ENCODE data around the gene SSMEM1. TPM values are rescaled to one million over a fixed set of nuclear protein-coding genes. Genes with fewer than 3 reads are reported as not detected.

Gene SSMEM1
- not detected for total RNA-seq

DNA sequence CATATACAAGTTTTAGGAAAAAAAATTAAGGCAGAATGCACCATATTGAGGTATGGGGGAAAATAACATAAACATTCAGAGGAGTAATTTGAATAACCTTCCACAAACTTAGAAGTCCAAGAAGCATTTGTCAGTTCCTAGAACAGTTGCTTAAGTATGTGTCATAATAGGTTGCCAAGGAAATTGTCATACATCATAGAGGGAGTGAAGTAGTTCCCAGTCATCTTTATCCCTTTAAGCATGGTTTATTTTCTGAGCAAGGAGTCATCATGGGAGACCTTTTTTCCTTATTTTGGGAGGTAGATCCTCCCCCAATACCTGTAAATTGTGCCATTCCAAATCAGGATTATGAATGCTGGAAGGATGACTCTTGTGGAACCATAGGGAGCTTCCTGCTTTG lies at the start of gene SSMEM1:
Gene SSMEM1, plus strand, starts transcription at position 219 of the 400 bp plus-strand sequence. Its CDS starts 51 bp downstream, at position 270.
- Histone ChIP-seq H3K4me1 (peaks cover 0 to 7% of the 10 kb centered on the region in 2 donors), H3K9me3 (no peaks in the 10 kb centered on the region), H3K4me3 (replicated peaks in 1 of 3) (no peak within 1 kb of the TSS), H3K36me3 (no peaks in the 10 kb centered on the region), H3K27ac (no peak within 1 kb of the TSS), H3K27me3 (no peaks in the 10 kb centered on the region)
- no peak for DNase-seq
- intact Hi-C loops (cut with DNase I), result loop anchor here (10.0 kb wide), 1 partner anchor 133 kb away; the partner anchor contains the start of gene KLHDC10
- no peak for TF ChIP-seq CTCF (IDR thresholded peaks at IDR 0.05)
- TF ChIP-seq POLR2A (IDR thresholded peaks at IDR 0.05), result no peak

- DNase-seq, result no peak
- no peak overlapping the region for H3K4me3 ChIP-seq (replicated peaks in 1 of 3)
- no peak for TF ChIP-seq CTCF (IDR thresholded peaks at IDR 0.05)
- no peak for TF ChIP-seq POLR2A (IDR thresholded peaks at IDR 0.05)
- no peaks in the 10 kb centered on the region for H3K36me3 ChIP-seq
- H3K9me3 ChIP-seq, result no peaks in the 10 kb centered on the region
- WGBS, 2 donors, result 85 to 90% methylated on average over 2 of the region's 2 CpGs
- intact Hi-C loops (cut with DNase I), result no loop called here
- peak overlapping the region in 2 of 3 donors; percentile 11 to 17 for H3K27ac ChIP-seq
- H3K4me1 ChIP-seq, result peaks cover 12 to 16% of the 10 kb centered on the region in 2 donors
- no peaks in the 10 kb centered on the region for H3K27me3 ChIP-seq
Observed at GRCh38 chr7:130160023-130160422, 47.6 kb upstream of the SSMEM1 start.

DNA sequence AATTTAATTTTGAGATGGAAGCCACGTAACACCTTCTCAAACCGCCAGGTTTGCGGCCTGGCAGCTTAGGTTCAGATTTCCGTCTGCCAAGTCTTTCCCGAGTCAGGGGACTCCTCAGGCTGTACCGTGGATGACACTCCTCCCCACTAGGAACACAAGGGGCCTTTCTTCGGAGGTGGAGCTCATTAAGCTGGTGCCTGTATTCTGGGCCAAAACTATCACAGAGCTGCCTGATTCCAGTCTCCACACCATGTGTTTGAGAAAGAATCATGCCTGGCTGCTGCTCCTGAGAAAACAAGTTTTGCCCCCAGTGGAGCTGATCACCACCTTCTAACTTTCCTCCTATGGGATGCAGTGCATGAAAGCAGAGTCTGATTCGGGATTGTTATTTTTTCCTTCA lies 47.2 kb upstream of the SSMEM1 start:
- Histone ChIP-seq H3K27ac (peak overlapping the region in 2 of 3 donors; percentile 17 to 64), H3K4me3 (replicated peaks in 1 of 3) (no peak overlapping the region), H3K27me3 (no peaks in the 10 kb centered on the region), H3K36me3 (no peaks in the 10 kb centered on the region), H3K9me3 (no peaks in the 10 kb centered on the region), H3K4me1 (peaks cover 12 to 16% of the 10 kb centered on the region in 2 donors)
- intact Hi-C loops (cut with DNase I), result no loop called here
- peak; percentile 61 to 64 for DNase-seq
- TF ChIP-seq POLR2A (IDR thresholded peaks at IDR 0.05), result no peak
- TF ChIP-seq CTCF (IDR thresholded peaks at IDR 0.05), result no peak
- WGBS, 2 donors, result 39 to 43% methylated on average over 8 of the region's 8 CpGs

DNA sequence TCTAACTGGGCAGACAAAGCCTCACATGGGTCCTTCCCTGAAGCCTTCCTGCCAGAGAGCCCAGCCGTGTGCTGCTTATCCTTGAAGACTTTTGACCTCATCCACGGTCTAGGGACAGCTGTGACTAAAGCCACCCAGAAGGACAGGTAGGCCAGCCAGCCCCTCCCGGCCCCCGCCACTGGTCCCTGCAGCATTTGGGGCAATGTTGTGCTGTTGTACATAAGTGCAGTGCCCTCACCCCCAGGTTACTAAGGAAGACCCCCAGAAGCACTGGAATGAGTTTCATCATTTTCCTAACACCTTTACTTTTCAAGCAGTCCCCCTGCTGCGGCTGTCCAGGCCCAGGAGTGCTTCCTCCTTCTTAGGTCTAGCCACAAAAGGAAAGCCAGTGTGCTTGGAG lies 45.5 kb upstream of the SSMEM1 start:
- H3K27ac ChIP-seq, result peak overlapping the region in 2 of 3 donors; percentile 20 to 33
- TF ChIP-seq POLR2A (IDR thresholded peaks at IDR 0.05), result no peak
- no peak for TF ChIP-seq CTCF (IDR thresholded peaks at IDR 0.05)
- peaks cover 12 to 16% of the 10 kb centered on the region in 2 donors for H3K4me1 ChIP-seq
- no peaks in the 10 kb centered on the region for H3K27me3 ChIP-seq
- intact Hi-C loops (cut with DNase I), result no loop called here
- no peaks in the 10 kb centered on the region for H3K9me3 ChIP-seq
- no peak for DNase-seq
- WGBS, 2 donors, result 72 to 82% methylated on average over 5 of the region's 5 CpGs
- H3K36me3 ChIP-seq, result peaks cover 0 to 4% of the 10 kb centered on the region in 2 donors
- no peak overlapping the region for H3K4me3 ChIP-seq (replicated peaks in 1 of 3)

DNA sequence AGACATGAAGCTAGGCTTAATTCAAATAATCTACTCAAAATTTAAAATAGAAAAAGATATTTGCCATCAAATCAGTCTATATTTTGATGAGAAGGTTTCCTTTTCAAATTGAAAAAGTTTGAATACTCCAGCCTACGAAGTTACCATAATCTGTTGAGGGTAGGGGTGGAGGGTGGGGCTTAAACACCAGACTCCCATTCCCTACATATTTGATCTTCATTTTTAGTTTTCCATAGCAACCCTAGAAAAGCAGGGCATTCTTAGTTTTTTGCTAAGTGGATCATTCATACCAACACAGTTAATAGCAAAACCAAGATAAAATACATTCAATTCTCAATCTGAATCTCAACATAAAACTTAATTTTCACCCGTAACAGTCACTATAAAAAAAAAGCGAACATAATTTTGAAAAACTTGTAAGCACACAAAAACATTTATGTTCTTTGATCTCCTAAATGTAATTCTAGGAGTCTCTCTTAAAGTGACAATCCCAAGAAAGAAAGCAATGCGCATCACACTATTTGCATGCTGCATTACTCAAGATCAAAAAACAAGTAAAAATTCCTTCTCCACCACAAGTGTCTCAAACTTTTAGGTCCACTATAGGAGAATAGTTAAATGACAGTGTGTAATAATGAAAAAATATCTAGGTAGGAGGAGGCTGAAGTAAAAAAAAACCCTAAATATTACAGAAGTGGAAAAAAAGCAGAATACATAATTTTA lies 33.3 kb upstream of the SSMEM1 start:
- no peak overlapping the region for H3K4me3 ChIP-seq (replicated peaks in 1 of 3)
- peaks cover 12 to 16% of the 10 kb centered on the region in 2 donors for H3K36me3 ChIP-seq
- TF ChIP-seq CTCF (IDR thresholded peaks at IDR 0.05) (no peak), POLR2A (IDR thresholded peaks at IDR 0.05) (no peak)
- no peak overlapping the region for H3K27ac ChIP-seq
- 97 to 98% methylated on average over 4 of the region's 4 CpGs for WGBS, 2 donors
- no peaks in the 10 kb centered on the region for H3K27me3 ChIP-seq
- peaks cover 0 to 3% of the 10 kb centered on the region in 2 donors for H3K4me1 ChIP-seq
- intact Hi-C loops (cut with DNase I), result no loop called here
- no peaks in the 10 kb centered on the region for H3K9me3 ChIP-seq
- DNase-seq, result no peak

Measured in thyroid gland (tissue), 4 donors.